Vagina (tissue), 2 donors: ENCODE measurements around the gene CHPF.

Source experiments
- CTCF ChIP-seq, 3 experiments: fragments of 450-650 bp in 2 of 3; fragments of 200-600 bp in 1 of 3; sonication (generic) in 1 of 3; IDR thresholded peaks; one replicate each; pipeline ENCODE4 v1.5.1; 2017 to 2019; ENCODE audit warnings: antibody characterized with exemption in 3 of 3, mild to moderate bottlenecking in 2 of 3, moderate library complexity in 2 of 3
- POLR2A ChIP-seq, 2 donors: fragments of 450-650 bp; IDR thresholded peaks; one replicate each; pipeline ENCODE4 v1.6.1; 2017; ENCODE audit warnings: antibody characterized with exemption in 2 of 2, mild to moderate bottlenecking in 2 of 2, moderate library complexity in 2 of 2
- POLR2AphosphoS5 ChIP-seq, 2 donors: sonication (generic); formaldehyde crosslinking; IDR thresholded peaks; one replicate each; pipeline ENCODE4 v1.9.0; 2017; ENCODE audit warnings: antibody characterized with exemption in 2 of 2, mild to moderate bottlenecking in 2 of 2, low read depth in 1 of 2; ENCODE audit not compliant: insufficient read depth in 1 of 2

- TF ChIP-seq CTCF (IDR thresholded peaks at IDR 0.05) (no peak), POLR2A (IDR thresholded peaks at IDR 0.05) (no peak), POLR2AphosphoS5 (IDR thresholded peaks at IDR 0.05; ENCODE audit: insufficient read depth in 1 of 2, low read depth in 1 of 2) (no peak)
Measured at GRCh38 chr2:219527472-219527871, 16.1 kb downstream of the CHPF start.
